Left renal cortex interstitium (tissue), 4 donors: ENCODE results near the gene XAGE5. TPM values are rescaled to one million over a fixed set of nuclear protein-coding genes. Genes with fewer than 3 reads are reported as not detected.
"Not testable (repeated sequence)": the region's sequence is repeated elsewhere in the genome, so short reads cannot be mapped to it uniquely, and the experiment has no call there.

ENCODE experiments used
- DNase-seq, 4 donors: peaks; one replicate each; pipeline ENCODE4 v3.0.0-alpha.2; 2013; ENCODE audit warnings: low read depth in 4 of 4, low spot score in 2 of 4, missing footprints in 1 of 4
- polyA plus RNA-seq, 4 donors: library from polyadenylated mRNA; unstranded; fragments of 120-200 nt; gene quantifications; one replicate each; pipeline ENCODE4 v1.2.1, GENCODE V29; 2013; ENCODE audit not compliant: insufficient read length in 4 of 4

The XAGE5 gene, protein sequence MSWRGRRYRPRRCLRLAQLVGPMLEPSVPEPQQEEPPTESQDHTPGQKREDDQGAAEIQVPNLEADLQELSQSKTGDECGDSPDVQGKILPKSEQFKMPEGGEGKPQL
- polyA plus RNA-seq, result not detected

DNA sequence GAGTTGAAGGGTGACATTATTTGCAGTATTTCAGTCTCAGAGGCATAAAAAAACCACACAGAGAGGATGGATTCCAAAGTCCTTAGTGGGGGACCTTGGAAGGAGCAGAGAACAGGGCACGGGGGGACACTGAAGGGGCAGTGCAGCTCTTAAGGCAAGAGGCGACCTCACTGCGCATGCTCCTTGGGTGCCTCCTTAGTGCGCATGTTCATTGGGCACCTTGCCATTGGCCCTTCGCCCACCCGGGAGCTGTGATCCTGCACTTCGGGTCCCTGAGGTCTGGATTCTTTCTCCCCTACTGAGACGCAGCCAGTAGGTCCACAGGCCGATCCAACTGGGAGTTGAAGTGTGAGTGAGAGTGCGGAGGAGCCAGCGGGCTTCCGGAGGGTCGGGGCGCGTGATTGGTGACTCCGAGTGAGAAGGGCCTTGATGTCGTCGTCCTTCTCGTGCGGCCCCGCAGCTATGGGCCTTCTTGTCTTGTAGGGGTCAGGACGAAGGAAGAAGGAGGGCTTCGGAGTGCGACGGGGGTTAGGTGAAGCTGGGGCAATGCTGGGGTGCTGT lies at the start of gene XAGE5:
Gene XAGE5 (plus strand): TSS at position 223 of the 561 bp plus-strand sequence. CDS start 1,280 bp downstream, outside the sequence.
- DNase-seq, result no peak

DNA sequence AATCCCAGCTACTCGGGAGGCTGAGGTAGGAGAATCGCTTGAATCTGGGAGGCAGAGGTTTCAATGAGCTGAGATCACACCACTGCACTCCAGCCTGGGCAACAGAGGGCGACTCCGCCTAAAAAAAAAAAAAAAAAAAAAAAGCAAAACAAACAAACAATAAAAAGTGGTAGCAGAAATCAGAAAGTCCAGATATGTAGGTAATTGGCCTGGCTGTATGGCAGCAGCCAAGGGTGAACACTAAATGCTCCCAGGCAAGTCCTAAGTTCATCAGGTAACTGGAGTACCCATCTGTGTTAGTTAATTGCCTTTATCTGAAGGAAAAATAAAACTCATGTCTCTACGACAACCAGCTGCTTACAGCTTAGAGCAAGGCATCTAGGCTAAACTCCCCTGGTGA lies 45.1 kb upstream of the XAGE5 start:
- DNase-seq, result not testable (repeated sequence)

DNA sequence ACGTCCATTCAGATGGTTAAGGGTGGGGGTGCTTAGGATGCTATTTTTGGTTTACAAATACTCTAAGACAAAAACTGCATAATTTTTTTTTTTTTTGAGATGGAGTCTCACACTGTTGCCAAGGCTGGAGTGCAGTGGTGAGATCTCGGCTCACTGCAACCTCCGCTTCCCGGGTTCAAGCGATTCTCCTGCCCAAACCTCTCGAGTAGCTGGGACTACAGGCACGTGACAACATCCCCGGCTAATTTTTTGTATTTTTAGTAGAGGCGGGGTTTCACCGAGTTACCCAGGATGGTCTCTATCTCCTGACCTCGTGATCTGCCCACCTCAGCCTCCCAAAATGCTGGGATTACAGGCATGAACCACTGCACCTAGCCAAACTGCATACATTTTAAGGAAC lies 37.6 kb upstream of the XAGE5 start:
- not testable (repeated sequence) for DNase-seq

DNA sequence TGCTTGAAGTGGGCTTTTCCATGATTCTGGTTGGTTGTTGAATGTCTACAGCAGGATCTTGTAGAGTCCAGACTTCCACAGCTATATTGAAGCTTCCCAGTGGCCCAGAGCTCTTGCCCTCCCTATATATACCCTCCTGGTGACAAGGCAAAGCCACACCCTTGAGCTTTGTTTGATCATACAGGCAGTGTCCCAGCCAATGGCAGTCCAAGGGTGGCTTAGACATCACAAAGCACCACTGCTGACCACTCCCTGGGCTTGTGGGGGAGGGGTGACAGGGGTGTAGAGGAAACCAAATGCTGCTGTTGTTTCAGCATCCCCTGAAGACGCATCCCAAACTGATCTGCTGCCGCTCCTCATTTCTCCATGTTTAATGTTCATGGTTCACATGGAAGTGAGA lies 13.8 kb upstream of the XAGE5 start, which contains the start of gene SPANXN5:
Gene SPANXN5 (minus strand): TSS at position 101 of the 400 bp plus-strand sequence. CDS start 79 bp downstream, at position 22.
- not testable (repeated sequence) for DNase-seq

DNA sequence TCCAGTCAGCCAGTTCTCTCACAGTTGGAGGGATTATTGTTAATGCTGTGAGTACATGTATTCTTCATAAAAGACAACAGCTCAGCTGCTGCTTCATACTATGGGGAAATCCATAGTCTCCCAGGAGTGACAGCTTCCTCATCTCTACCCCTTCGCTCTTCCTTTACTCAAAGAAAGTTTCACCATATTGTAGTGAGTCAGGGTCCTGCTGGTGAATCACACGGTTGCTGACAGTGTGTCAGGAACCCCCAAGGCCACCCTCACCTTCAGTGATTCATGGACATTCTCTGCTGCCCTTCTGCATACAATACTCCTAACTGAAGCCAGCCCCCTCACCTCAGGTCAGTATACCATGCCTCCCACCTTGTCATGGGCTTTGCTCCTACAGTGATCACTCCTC lies 6.2 kb upstream of the XAGE5 start:
- DNase-seq, result not testable (repeated sequence)

DNA sequence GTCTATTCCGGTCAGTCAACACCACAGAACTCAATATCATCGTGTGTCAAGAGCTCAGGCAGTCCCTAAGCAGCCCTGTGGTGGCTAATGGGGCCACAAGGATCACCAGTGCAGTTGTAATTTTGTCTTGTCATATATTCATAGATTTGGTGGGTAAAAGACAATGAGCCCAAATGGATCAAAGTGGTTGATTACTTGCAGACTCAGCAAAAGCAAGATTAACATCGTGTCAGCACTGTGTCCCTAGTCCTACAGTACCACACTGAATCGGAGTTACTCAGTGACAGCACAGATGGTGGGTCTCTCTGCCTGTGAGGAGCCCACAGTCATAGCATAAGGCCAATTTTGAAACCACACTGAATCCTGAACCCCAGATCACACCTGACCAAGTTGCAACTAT lies 8.7 kb downstream of the XAGE5 start:
- DNase-seq, result no peak

DNA sequence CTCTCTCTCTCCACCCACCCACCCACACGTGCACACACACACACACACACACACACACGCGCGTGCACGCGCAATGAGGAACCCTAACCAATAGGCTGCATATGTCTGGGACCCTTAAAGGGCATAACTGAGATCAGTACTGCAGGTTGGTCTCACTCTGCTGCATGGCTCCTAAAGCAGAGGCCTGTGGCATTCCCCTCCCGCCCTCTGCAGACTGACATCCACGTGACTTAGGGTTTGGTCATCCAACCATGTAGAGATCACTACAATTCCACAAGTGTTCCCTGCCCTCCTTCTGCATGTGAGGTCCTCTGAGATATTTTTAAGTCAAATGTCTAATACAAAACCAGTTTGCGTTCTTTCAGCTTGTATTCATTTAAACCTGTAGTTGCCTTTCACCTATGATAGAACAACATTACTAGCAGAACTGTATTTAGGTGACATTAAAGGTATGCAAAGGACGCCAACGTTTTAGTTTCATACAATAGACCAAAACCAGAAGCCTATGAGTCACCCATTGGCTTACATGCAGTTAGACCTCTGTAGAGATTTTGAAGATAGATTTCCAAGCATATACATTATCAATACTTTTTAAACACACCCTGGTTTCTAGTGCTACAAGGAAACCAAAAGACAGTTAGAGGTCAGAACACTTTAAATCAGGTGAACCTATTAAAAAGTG lies 10.1 kb downstream of the XAGE5 start:
- DNase-seq, result no peak

DNA sequence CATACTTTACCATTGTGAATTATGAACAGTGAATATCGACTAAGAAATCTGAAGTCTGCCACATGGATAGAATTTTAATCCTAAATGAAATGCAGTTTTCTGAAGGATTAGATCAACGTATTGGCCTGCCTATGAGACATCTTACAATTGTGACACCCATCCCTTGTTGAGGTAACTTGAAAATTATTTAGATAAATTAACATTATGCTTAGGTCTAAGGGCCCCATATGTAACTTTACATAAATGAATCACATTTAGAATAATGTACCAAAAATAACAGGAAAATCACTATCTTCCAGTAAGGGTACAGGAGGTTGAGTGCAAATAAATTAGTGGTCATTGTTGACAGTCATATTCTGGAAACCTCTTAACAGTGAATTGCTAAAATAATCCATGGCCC lies 13.5 kb downstream of the XAGE5 start:
- no peak for DNase-seq

DNA sequence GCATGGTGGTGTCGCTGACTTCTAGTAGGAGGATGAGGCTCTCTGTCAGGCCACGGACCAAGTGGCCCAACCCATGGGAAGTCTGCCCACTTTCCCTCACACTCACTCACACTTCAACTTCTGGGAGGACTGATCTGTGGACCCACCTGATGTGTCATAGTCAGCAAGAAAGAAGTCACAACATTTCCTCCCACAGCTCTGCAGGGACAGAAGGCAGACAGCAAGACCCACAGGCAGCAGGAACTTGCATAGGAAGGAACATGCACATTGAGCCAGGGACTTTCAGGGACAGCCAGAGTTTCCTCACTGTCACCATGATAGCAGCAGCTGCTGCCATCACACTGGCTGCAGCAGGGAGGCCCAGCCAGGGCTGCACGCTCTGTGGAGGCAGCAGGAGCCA lies 19.5 kb downstream of the XAGE5 start:
- DNase-seq, result no peak

DNA sequence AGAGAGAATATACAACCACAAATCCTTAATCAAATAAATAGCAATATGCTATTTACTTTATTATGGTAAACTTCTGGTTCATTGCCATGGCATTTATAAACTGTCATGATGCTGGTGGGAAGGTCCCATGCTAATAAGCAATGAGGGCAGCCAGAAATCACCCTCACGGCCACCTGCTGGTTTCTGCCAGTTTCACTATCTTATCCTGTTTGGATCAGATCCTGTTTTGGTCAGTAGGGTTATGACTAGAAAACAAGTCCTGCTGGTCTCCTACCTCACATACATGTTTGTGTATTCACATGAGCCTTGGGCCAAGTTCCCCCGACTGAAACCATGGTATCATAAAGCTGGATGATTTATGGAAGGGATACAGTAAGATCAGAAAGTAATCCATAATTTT lies 28.1 kb downstream of the XAGE5 start:
- no peak for DNase-seq

DNA sequence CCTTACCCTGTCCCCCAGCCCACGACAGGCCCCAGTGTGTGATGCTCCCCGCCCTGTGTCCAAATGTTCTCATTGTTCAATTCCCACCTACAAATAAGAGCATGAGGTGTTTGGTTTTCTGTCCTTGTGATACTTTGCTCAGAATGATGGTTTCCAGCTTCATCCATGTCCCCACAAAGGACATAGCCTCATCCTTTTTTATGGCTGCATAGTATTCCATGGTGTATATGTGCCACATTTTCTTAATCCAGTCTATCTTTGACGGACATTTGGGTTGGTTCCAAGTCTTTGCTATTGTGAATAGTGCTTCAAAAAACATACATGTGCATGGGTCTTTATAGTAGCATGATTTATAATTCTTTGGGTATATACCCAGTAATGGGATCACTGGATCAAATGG lies 32.5 kb downstream of the XAGE5 start:
- not testable (repeated sequence) for DNase-seq

DNA sequence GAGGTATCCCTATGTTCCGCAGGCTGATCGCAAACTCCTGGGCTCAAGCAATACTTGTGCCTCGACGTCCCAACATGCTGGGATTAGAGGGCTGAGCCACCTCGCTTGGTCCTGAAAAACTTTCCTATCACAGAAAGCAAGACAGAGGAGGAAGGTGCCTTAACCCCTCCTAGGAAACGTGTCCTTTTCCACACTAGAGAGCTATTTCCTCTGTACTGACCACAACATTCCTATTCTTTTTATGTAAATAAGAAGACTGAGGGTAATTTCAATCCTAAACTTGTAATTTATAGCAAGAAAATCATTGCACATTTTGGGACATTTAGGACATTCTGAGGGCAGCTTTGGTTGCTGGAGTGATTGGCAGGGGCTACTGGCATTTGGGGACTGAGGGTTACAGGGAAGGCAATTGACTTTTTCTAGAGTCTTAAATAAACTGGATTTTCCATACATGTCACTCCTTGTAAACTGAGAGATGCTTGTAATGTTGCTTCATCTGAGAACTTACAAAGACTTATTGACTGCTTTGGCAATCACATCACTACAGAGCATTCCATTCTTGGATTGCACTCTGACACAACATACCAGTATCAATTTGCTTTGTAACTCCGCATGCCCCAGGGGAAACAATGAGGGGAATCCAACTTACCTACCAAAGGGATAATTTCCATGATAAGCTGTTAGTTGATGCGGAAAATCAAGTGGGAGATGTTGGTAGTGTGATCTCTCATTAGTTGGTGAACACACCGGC lies 41.2 kb downstream of the XAGE5 start:
- no peak for DNase-seq

DNA sequence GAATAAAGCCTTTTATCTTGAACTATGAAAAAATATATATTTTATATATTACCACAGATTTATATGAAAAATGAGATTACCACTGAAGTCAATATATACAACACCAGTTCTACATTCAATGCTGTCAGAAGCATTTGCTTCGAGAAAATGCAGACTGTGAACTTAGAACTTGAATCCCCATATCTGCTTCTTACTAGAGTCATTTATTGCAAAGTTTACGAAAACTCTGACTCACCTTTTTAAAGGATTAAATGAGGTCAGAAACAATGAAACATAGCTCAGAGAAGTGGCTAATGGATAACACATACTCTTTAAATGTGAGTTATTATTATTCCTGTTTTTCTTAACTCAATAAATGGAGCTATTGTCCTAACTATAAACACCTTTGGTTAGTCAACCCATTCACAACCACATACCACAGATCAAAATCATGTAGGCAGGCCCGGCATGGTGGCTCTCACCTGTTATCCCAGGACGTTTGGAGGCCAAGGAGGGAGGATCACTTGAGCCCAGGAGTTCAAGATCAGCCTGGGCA lies 46.0 kb downstream of the XAGE5 start:
- not testable (repeated sequence) for DNase-seq

DNA sequence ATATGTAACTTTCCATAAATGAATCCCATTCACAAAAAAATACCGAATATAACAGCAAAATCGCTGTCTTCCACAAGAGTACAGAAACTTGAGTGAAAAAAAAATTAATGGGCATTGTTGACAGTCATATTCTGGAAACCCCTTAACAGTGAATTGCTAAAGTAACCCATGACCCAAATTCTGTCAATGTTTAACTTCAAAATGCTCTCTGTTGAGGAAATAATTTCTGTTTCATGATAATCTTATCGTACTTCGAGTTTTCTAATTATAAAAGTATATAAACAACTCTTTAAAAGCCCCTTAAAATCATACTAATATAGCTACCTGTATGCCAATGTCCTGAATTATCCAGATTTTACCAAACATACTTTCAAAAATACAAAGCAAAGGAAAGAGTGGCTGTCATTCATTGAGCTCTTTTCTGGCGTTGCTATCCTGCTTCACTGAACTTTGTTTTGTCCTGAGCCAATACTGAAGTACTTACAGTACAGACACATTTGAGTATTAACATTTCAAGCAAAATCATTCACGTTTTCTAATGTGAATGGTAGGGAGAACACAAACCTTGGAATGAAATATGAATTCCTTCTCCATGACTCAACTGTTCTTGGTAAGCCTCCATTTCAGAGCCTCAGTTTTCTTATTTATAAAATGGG lies 54.4 kb downstream of the XAGE5 start:
- DNase-seq, result peak in 1 of 4 donors; percentile 2

Other genes with a start within 250 kb of the XAGE5 start
- not detected for gene SSX7, start 156.4 kb upstream of the XAGE5 start, polyA plus RNA-seq
- gene SSX2, start 104.1 kb upstream of the XAGE5 start, polyA plus RNA-seq, result not detected
- under 1 TPM in 2 of 4 donors, not detected in 2; 0.09 to 0.17 TPM for gene SSX2B, start 60.0 kb upstream of the XAGE5 start, polyA plus RNA-seq
- not detected for gene SPANXN5, start 13.9 kb upstream of the XAGE5 start, polyA plus RNA-seq
- not detected for gene XAGE3, start 56.8 kb downstream of the XAGE5 start, polyA plus RNA-seq
- 10 to 100 TPM; 15.5 to 22.9 (median 18.1) TPM for gene FAM156B, start 86.0 kb downstream of the XAGE5 start, polyA plus RNA-seq
- 10 to 100 TPM; 16.5 to 45.2 (median 27.7) TPM for gene FAM156A, start 147.2 kb downstream of the XAGE5 start, polyA plus RNA-seq
- 10 to 100 TPM; 10.5 to 30.3 (median 21.3) TPM for gene GPR173, start 237.5 kb downstream of the XAGE5 start, polyA plus RNA-seq